G401.6 (cell line): Measurements from ENCODE around the gene RABGAP1L.

Source experiments
- FAIRE-seq: peaks from 2 replicates; lab custom pipeline; 2012; peaks lifted over from hg19 to GRCh38; lab: Jason Lieb, UNC

RABGAP1L gene

GRCh38 chr1:174940646-174941175 lies 781.4 kb downstream of the RABGAP1L start:
- no peak for FAIRE-seq

GRCh38 chr1:174942547-174943255 lies 783.4 kb downstream of the RABGAP1L start:
- no peak for FAIRE-seq

- FAIRE-seq: no peak
These were observed 786.7 kb downstream of the RABGAP1L start for GRCh38 chr1:174946031-174946430.

GRCh38 chr1:174949061-174949460 lies 789.7 kb downstream of the RABGAP1L start:
- no peak for FAIRE-seq

- no peak for FAIRE-seq
These were observed 790.3 kb downstream of the RABGAP1L start for GRCh38 chr1:174949645-174950044.

GRCh38 chr1:174953285-174954072 lies 794.2 kb downstream of the RABGAP1L start:
- no peak for FAIRE-seq

GRCh38 chr1:174954073-174954460 lies 794.7 kb downstream of the RABGAP1L start:
- no peak for FAIRE-seq

GRCh38 chr1:174954671-174955669 lies 795.6 kb downstream of the RABGAP1L start:
- no peak for FAIRE-seq

GRCh38 chr1:174956086-174956485 lies 796.8 kb downstream of the RABGAP1L start:
- no peak for FAIRE-seq

GRCh38 chr1:174956976-174957375 lies 797.7 kb downstream of the RABGAP1L start:
- FAIRE-seq: no peak

- no peak for FAIRE-seq
These were observed 798.5 kb downstream of the RABGAP1L start for GRCh38 chr1:174957829-174958228.

GRCh38 chr1:174958396-174958795 lies 799.1 kb downstream of the RABGAP1L start:
- FAIRE-seq: no peak

- FAIRE-seq: no peak
These were observed 801.0 kb downstream of the RABGAP1L start for GRCh38 chr1:174960362-174960761.

GRCh38 chr1:174963529-174964125 lies 804.3 kb downstream of the RABGAP1L start:
- no peak for FAIRE-seq

- FAIRE-seq: no peak
These were observed 805.1 kb downstream of the RABGAP1L start for GRCh38 chr1:174964261-174964971.

- no peak for FAIRE-seq
These were observed 805.6 kb downstream of the RABGAP1L start for GRCh38 chr1:174964972-174965361.

GRCh38 chr1:174965362-174966007 lies 806.2 kb downstream of the RABGAP1L start:
- FAIRE-seq: no peak

- no peak for FAIRE-seq
These were observed 806.8 kb downstream of the RABGAP1L start for GRCh38 chr1:174966008-174966572.

- FAIRE-seq: no peak
These were observed 808.8 kb downstream of the RABGAP1L start for GRCh38 chr1:174967845-174968705.
